Pons (tissue), 1 donor: Measurements from ENCODE around the gene TINAGL1.
"Not testable (repeated sequence)": the region's sequence is repeated elsewhere in the genome, so short reads cannot be mapped to it uniquely, and the experiment has no call there.

ENCODE experiments used
- DNase-seq: peaks from one replicate; pipeline ENCODE4 v3.0.0-alpha.2; 2016; ENCODE audit warnings: low spot score

The TINAGL1 gene

DNA sequence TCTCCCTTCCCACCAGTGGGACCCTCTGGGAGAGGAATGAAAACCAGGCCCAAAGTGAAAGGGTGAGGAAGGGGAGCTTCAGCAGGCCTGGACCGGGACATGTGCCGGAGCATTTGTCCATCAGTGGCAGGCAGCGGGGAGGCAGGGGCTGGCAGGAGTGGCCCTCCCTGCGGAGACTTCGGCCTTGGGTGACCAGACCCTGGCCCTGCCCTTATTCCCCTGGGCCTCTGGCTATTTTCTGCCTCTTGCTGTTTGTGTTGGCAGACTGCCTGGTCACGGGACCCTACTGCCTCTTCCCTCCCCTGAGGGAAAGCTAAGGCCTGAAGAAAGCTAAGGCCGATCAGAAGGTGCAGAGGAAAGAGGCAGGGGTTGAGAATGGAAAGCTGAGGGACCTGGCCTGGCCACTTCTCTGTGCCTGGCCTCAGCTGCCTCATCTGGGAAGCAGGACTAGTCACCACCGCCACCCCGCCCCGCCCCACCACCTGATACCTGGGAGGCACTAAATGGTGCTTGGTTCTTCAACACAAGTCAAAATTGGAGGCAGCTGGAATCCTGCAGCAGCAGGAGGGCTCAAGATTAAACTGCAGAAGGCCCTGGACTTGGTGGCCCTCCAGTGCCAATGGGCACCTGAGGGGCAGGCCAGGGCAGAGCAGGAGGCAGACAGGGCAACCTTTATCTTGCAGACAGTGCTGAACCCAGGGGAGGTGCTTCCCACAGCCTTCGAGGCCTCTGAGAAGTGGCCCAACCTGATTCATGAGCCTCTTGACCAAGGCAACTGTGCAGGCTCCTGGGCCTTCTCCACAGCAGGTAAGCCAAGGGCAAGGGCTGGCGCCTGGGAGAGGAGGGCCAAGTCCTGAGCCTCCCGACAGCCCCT lies 7.9 kb downstream of the TINAGL1 start:
- DNase-seq = peak; percentile 5

DNA sequence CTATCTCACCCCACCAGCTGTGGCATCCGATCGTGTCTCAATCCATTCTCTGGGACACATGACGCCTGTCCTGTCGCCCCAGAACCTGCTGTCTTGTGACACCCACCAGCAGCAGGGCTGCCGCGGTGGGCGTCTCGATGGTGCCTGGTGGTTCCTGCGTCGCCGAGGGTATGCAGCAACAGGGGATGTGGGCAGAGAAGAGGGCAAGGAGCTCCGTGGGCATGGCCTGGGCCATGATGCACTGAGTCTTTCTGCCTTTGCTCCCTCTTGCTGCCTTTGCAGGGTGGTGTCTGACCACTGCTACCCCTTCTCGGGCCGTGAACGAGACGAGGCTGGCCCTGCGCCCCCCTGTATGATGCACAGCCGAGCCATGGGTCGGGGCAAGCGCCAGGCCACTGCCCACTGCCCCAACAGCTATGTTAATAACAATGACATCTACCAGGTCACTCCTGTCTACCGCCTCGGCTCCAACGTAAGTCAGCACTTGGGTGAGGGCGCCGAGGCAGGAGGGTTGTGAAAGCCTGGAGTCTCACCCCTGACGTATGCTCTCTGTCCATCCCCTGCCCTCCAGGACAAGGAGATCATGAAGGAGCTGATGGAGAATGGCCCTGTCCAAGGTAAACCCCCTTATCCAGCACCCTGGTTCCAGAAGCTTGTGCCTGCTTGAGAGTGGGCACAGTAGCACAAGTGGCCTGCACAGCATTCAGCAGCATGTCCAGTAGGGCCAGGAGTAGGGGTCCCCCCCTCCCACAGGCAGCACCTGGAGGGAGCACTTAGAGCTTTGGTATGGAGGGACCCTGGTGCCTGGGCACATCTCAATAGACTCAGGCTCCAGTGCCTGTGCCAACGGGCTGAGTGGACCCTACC lies 8.8 kb downstream of the TINAGL1 start:
- no peak for DNase-seq

DNA sequence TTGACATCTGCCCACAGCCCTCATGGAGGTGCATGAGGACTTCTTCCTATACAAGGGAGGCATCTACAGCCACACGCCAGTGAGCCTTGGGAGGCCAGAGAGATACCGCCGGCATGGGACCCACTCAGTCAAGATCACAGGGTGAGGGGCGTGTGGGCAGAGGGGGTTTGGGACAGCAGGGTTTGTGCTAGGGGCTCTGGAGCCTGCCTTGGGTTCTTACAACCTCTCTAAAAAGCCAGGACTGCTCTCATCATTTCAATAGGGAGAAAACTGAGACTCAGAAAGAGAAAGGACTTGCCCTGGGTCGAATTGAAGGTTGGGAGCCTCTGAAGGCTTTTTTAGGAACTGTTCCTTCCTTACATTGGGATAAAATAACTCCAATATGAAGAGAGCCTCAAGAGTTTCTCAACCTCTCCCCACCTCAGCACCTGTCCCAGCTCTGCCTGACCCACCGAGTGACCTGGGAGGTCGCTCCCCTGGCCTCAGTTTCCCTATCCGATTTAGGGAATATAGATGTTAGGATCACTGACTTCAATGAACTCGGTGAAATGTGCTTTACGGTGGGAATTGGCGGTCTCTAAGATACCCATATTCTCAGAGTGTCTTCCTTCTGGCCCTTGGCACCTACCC lies 9.5 kb downstream of the TINAGL1 start:
- no peak for DNase-seq

GRCh38 chr1:31586376-31587327 lies 10.3 kb downstream of the TINAGL1 start:
- DNase-seq = no peak

- DNase-seq = not testable (repeated sequence)
These were observed 11.0 kb downstream of the TINAGL1 start for GRCh38 chr1:31587328-31587699.

GRCh38 chr1:31587720-31588423 lies 11.6 kb downstream of the TINAGL1 start:
- peak; percentile 15 for DNase-seq

- no peak for DNase-seq
These were observed 12.6 kb downstream of the TINAGL1 start for GRCh38 chr1:31588751-31589515.

DNA sequence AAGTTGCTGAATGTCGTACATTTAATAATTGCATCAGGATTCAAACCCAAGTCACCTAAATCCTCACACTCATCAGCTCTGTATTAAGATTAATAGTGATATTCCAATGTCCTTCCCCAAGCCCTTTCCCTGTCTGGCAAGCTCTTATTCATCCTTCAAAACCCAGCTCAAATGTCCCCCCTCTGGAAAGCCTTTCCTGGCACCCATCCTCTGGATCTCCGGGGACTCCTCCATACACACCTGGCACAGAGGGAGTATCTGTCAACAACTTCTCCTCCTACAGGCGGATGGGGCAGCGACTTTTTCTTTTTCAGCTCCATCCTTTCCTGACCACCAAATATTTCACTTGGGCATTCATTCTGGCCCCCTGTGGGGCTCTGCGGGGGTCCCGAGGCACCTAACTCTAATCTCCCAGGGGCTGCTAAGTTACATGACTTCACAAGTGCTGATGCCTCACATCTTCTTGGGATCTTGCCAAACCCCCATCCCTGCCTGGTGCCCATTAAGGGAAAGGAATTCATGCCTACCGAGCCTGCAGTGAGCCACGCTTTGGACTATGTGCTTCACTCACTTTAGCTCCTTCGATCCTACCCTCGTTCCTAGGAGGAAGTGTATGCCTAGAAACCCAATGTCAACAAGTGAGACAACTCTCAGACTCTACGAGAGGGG lies 15.2 kb downstream of the TINAGL1 start:
- no peak for DNase-seq

- DNase-seq = no peak
These were observed 15.8 kb downstream of the TINAGL1 start for GRCh38 chr1:31592132-31592531.

- DNase-seq = no peak
These were observed 16.9 kb downstream of the TINAGL1 start for GRCh38 chr1:31593136-31593665.

- peak; percentile 30 for DNase-seq
These were observed 17.7 kb downstream of the TINAGL1 start for GRCh38 chr1:31593770-31594632.

- DNase-seq = no peak
These were observed 19.8 kb downstream of the TINAGL1 start for GRCh38 chr1:31595836-31596736.

DNA sequence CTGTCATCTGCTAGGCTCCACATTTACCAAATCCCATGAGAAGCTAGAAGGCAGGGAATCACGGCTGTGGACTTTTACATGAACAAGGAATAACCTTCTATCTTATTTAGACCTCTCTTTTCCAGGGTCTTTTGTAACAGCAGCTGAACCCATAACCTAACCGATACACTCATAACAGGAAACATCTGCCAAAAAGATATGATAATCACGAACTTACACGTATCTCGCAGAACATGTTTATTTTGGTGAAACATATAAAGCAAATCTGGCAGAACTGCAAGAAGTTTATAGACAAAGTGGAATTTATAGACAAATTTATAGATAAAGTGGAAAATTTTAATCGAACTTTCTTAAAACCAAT lies 20.4 kb downstream of the TINAGL1 start:
- DNase-seq = no peak

DNA sequence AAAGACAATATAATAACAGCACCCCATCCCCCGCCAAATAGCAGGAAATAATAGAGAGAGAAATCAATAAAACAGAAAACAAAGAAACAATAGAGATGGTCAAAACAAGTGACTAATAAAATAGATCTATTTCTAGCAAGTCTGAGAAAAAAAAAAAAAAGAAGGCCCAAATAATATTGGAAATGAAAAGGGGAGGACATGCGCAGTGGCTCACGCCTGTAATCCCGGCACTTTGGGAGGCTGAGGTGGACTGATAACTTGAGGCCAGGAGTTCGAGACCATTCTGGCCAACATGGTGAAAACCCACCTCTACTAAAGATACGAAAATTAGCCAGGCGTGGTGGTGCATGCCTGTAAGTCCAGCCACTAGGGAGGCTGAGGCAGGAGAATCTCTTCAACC lies 22.7 kb downstream of the TINAGL1 start:
- DNase-seq = no peak

GRCh38 chr1:31600641-31601040 lies 24.3 kb downstream of the TINAGL1 start:
- no peak for DNase-seq

DNA sequence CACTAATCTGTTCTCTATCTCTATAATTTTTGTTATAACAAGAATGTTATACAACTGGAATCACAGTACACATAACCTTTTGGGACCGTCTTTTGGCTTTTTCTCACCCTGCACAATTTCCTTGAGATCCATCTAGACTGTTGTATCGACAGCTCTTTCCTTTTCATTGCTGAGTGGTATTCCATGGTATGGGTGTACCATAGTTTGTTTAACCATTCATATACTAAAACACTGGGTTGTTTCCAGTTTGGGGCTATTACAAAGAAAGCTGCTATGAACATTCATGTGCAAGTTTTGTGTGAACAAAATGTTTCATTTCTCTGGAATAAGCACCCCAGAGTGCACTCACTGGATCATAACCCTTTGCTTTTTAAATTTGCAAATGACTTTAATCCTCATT lies 25.8 kb downstream of the TINAGL1 start:
- no peak for DNase-seq

DNA sequence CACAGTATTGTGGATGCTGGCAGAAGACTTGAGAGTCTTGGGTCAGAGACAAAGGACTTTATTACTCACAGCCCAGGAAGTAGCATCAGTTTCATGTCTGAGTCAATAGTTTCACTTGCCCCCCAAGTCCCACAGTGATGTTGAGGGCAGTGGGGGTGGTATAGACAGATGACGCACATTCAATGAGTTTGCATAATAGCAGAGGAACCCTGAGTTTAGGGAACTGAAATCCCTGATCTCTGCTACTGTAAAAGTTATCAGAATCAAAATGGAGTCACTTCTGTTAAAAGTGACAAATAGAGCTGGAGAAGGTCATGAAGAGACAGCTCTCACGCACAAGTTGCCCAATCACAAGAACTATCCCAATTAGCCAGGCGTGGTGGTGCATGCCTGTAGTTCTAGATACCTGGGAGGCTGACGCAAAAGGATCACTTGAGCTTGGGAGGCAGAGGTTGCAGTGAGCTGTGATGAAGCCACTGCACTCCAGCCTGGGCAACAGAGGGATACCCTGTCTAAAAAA lies 29.7 kb downstream of the TINAGL1 start:
- DNase-seq = no peak
